Stimulated activated CD4-positive, alpha-beta T cell treated with anti-CD3 and anti-CD28 coated beads, Interleukin-15, amount 100 ng/mL, for 1 hour (primary cell): ENCODE results near the gene GGACT.
"Not testable (repeated sequence)": the region's sequence is repeated elsewhere in the genome, so short reads cannot be mapped to it uniquely, and the experiment has no call there.

Source experiments
- DNase-seq, 2 donors: peaks; one replicate each; pipeline ENCODE4 v3.0.0-alpha.2; 2020; ENCODE audit warnings: low read depth in 1 of 2, low spot score in 1 of 2

GGACT gene

DNA sequence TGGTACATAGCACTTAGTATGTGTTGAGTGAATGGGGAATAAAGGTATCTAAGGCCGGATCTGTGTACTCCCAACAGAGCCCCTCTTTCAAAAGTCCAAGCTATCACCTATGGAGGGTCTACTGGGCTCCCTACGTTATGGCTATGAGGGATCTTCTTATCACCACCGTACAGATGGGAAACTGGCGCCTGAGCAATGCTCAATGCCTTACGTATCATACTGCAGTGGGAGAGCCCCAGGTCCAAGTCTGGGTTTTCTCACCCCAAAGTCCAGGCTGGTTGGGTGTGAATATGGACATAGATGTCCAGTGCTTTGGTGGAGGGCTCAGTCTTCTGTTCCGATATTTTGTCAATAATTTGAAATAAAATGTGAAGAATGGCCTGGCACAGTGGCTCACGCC lies 13.1 kb upstream of the GGACT start:
- DNase-seq: no peak

DNA sequence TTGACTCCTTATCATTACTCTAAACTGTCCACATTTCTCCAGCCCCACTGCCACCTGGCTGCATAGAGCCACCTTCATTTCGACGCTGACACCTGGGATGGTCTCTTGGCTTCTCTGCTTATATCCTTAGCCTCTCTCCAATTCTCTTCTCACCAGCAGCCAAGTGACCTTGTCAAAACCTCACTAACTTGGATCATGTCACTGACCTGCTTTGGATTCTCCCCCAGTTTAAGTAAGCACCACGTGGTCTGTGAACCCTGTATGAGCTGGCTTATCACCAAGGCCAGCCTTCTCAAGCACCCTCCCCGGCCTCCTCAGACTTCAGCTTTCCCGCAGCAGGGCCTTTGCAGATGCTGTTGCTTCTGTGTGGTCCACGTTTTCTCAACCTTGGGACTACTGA lies 12.3 kb upstream of the GGACT start:
- DNase-seq: no peak

DNA sequence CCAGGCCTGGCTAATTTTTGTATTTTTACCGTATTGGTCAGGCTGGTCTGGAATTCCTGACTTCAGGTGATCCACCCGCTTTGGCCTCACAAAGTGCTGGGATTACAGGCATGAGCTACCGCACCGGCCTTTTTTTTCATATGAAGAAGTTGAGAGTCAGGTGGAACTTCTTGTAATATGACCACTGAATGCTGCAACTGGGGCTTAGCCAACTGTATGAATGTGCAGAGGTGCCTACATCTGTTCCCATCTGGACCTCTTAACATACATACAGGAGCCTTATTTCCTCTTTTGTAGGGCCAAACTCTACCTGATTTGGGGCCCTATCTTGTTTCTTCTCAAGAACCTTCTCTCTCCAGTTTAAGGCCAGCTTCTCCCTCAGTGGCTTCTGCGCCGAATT lies 11.9 kb upstream of the GGACT start:
- no peak for DNase-seq

DNA sequence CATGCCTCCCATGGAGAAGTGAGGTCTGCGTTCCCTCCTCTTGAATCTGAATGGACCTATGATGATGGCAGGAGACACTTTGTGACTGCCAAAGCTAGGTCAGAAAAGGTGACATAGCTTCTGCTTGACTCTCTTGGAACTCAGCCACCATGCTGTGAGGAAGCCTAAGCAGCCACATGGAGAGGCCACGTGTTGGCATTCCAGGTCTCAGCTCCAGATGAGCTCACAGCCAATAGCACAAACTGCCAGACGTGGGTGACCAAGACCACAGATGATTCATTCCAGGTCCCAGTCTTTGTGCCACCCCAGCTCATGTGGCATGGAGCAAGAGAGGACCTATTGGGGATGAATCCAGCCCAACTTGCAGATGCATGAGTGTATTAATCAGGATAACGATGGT lies 8.7 kb upstream of the GGACT start:
- DNase-seq: no peak

DNA sequence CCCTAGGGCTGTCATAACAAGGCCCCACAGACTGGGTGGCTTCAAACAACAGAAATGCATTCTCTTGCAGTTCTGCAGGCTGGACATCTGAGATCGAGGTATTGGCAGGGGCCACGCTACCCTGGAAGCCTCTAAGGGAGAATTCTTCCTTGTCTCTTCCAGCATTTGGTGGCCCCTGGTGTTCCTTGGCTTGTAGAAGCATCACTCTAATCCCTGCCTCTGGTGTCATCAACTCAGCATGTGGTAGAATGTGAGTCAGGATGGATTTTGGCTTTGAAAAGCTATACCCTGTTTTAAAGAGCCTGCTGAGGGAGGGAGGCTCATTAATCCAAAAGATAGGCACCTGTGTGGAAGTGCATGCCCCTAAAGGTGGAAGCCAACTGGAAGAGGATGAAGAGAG lies 7.9 kb upstream of the GGACT start:
- no peak for DNase-seq

DNA sequence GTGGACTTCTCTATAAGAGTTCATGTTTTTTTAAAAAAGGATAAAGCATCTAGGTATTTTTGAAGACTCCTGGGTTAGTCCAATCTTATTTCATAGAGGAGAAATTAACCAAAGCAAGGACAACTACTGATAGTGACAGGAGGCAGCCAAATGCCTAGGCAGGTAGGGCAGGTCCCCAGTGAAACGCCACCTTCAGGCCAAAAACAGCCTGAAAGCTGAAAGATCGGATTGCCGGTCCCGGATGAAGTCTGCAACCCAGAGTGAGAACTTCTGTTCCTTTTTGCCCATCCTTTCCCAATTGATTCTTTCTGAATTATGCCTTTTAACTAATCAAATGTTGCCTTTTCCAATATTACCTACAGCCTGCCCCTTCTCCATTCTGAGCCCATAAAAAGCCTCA lies 6.1 kb upstream of the GGACT start:
- no peak for DNase-seq

DNA sequence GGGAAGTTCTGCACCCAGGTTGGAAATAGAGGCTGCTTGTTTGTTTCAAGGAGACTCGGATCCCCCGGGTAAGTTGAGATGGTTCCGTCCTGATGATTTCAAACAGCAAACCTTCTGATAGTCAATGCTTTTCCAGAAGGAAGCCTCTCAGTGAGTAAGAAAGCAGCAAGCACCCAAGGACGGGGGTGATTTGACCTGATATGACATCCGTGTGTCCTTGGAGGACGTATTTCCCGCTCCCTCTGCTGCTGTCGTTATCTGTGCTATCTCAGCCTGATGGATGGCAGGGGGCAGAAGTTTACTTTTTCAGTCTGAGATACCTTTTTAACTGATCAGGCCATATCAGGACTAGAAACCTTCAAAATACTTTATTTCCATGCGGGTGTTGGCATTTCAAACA lies 5.7 kb upstream of the GGACT start:
- DNase-seq: no peak

DNA sequence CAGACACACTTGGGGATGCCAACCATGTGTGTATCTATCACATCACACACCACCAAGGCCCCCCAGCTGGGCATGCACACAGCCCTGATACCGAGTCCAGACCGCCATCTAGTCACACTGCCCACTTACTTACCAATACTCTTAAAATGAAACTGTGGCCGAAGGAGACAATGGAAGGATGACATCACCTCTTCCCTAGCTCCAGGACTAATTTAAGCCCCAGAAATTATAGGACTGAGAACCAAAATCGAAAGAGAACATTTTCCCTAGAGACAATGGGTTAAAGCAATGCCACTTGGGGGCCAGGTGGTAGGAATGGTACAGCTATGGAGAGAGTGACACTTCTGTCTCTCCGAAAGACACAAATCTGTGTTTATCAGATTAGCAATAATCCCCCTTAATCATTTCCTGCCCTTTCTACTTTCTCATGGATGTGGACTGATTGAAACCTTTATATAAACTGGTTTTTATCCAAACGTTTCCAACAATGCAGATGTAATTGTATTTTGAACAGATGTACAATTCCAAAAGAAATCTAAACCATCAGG lies 663 bp upstream of the GGACT start:
- DNase-seq: no peak

DNA sequence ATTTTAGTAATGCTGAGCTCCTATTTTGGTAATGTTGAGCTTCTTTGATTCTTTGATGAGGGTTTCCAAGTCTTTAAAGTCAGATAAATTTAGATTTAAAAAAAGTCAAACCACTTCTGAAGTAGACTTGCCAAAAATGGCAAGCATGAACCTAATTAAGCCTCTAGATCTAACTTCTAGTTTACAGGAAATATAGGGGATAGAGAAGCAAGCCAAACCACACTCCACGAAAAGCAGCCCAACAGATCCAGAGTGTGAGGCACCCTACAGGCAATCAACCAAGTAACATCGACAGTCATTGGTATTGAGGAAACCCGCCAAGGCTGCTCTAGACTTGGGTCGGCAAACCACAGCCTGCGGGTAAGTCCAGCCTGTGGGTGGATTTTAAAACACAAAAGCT lies 3.7 kb downstream of the GGACT start:
- DNase-seq: no peak

DNA sequence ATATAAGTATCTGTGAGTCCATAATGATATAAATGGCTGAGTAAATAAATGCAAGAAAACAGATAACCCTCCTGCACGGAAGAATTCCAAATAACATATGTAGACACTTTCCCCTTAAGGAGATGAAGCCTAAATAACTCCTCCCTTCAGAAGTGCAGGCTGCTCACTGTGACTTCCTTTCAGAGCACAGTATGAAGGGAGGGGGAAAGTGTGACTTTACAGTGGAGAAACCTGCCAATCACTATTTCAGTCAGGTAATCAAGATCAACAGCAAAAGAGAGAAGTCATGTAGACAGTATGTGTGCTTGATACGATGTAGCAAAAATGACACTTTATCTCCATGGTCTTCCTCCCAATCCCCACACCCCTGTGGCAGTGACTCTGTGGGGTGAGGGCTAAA lies 7.1 kb downstream of the GGACT start:
- DNase-seq: no peak

DNA sequence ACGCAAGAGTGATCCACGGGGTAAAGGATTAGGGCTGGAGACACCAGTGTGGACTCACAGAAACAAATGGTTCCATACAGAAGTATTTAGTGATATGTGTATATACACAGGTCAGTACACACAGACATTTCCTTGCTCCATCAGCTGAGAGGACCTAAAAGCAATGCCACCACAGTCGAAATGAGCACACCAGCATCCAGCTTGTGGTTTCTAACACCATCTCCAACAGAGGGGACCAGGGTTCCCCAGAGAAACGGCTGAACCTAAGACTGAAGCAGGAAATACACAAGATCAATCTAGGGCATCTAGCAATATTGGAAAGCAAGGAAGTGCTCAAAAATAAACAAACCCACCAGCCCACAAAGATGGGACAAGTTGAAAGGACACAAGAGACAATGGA lies 7.6 kb downstream of the GGACT start:
- DNase-seq: no peak

DNA sequence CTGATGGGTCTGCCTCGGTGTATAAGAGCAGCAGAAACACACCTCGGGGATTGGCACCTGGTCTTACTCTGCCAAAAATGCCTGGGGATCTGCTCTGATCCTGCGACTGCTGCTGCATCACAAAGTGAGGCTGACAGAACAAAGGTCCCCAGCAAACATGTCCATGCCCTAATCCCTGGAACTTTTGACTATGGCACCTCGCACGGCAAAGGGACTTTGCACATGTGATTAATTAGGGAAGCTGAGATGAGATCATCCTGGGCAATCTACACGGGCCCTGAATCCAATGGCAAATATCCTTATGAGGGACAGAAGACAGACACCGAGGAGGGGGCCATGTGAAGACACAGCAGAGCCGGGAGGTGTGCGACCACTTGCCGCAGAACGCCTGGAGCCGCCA lies 8.5 kb downstream of the GGACT start:
- DNase-seq: no peak

DNA sequence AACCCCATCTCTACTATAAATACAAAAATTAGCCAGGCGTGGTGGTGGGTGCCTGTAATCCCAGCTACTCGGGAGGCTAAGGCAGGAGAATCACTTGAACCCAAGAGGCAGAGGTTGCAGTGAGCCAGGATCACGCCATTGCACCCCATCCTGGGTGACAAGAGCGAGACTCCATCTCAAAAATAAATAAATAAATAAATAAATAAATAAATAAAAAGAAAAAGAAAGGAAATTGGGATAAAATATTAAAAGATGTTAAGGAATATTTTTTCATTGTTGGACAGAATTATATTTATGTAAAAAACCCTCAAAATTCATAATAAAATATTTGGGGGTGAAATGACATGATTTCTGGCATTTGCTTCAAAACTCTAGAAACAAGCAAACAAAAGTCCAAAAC lies 11.3 kb downstream of the GGACT start:
- not testable (repeated sequence) for DNase-seq

DNA sequence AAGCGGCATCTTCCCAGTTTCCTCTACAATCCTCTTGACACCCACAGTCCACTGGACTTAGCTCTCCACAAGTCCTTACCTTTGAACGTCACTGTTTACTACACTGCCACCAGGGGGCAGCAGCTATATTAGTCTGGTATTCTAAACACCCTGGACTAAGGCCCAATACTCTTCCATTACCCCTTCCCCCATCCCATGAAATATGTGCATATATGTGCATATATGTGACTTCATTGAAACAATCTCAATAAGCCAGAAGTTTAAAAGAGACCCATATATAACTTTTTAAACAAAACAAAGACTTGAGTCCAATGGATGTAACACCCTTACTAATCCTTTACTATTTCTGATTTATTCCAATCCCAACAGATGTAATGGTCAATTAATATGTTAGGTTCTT lies 15.5 kb downstream of the GGACT start:
- DNase-seq: peak; percentile 49 to 56

DNA sequence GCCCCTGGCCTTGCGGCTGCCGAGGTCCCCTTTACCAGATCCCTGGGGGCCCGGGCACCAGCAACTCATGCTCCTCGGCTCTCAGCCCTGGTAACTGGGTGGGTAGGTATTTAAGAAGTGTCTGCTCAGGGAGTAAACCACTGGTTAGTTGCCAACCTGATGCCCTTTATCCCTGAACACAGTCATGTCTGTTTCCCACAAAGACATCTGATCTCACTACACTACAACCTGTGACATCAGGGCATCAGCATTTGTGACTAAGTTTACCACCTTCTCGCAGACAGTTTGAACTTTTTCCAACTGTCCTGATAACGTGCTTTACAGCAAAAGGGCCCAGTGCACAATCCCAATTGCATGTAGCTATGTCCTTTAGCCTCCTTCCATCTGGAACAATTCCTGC lies 22.0 kb downstream of the GGACT start:
- DNase-seq: no peak

DNA sequence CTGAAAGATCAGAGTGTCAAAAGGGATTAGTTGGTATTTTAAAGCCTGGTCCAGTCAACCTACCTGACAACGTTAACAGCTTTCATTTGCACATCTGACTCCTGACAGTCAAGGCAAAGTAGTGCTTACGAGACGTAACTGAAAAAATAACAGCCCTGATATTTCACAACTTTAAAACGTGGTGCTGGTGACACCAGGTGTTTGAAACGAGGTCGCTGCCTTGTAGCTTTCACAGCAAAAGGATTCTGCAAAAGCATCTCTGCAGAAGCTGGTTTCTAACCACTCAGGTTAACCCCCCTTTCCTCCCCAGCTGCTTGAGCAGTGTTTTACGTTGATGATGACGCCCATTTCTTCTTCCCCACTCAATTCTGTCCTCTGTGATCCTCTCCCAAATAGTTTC lies 23.3 kb downstream of the GGACT start:
- DNase-seq: no peak

DNA sequence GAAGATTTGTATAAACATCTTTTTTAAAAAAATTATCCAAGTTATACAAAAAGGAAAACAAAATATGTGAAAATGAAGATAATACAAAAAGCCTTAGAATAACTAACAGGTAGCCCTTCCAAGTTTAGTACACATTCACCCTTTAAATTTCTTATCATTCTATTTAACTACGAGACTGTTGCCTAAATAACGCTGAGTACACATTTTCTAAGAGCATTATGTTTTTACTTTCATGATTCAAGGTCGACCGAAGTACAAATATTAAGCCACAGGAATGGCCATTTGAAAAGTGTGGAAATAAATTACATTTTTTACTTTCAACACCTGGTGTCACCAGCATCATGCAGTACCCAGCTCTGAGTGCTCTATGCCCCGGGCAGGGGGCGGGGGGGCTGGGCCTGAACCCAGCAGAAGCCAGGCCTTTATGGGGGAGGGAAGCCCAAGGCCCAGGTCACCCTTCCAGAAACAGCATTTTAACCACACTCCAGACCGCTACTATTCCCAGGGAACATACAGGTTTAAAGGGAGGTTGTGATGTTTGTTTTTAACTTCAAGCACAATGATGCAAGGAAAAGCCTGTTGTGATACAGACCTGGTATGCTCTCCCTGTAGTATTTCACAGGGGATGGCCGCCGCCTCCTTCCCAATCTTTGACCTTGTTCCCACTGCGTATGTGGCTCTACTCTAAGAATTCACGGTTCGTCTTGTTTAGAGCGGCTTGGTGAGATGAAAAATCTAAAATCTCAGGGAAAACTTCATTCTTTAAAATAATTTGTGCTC lies 24.0 kb downstream of the GGACT start:
- no peak for DNase-seq

DNA sequence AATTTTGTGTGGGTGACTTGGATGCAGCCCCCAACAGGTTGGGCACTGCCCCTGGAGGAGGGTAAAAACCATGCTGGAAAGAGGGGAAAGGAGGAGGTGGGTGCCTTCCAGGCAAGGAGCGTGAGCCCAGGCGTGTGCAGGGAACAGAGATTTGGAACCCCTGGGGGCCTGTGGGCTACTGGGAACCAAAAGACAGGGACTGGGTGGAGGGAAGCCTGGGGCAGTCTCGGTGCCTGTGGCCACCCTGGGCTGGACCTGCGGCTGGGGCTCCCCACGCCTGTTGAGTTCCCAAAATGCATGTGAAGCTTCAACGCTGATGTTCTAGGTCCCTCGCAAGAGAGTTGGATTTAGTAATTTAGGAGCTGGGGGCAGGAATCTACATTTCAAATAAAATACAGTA lies 24.8 kb downstream of the GGACT start:
- DNase-seq: no peak

DNA sequence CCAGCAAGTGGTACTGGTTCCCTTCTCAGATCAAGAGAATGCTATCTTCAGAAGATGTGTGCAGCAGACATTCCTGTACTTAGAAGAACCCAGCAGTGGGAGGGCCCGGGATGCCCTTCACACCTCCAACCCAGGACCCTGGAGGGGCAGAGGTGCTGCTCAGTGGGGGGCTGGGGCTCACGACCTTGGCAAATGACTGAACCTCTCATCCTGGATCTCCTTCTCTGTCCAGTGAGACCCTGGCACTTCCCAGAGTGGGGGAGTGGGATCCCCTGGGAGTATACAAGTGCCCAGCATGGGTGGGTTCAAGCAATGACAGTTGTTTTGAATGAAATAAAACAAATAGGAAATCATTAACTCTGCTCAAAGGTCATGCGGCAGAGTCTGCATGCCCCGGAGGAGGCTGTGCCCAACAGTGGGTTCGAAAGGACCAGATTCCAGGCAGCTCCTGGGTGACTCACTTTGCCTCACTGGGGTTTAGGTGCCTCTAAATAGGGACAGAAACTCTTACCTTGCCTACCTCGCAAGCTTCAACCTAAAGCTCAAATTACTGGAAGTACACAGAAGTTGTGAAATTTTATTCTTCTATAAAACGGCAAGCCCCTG lies 26.9 kb downstream of the GGACT start:
- no peak for DNase-seq

DNA sequence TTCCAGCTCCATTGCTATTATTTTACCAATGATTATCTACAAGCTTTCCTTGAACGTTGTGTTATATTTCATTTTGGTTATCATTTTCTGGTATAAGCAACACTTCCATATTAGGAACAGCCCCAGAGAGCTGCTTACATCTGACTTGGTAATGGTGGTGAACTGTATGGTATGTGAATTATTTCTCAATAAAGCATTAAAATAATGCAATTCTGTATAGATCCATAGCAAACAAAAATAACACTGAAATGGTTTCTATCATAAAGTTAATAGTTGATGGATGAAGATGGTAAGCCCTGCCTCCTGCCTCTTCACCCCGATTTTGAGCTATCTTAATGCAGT lies 27.5 kb downstream of the GGACT start:
- no peak for DNase-seq

DNA sequence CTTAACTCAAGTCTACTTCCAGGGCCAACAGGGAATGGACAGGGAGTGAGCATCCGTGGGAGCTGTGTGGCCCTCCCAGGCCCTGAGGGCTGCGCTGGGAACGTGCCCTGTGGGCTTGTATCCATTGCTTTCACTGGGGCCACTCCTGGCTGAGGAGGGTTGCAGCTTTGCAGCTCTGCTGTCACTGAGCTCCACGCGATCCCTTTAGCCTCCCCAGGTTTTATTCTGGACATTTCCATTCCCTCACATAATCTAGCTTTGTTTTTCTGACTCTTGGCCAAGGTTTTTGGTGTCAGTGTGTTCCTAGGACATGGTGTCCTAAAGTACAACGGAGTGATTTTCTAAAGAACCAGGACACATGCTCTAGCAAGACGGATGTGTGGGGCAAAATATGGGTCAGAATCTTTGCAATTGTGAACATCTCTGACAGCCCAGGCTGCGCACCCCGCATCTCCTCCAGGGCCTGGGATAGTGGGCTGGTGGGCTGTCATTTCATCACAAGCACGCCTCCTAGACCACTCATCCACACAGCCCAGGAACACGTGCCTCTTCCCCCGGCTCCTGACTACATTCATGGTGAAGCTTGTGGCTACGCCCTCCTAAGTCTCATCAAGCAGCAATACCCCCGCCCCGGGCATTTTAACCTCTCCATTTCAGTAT lies 28.0 kb downstream of the GGACT start:
- no peak for DNase-seq

DNA sequence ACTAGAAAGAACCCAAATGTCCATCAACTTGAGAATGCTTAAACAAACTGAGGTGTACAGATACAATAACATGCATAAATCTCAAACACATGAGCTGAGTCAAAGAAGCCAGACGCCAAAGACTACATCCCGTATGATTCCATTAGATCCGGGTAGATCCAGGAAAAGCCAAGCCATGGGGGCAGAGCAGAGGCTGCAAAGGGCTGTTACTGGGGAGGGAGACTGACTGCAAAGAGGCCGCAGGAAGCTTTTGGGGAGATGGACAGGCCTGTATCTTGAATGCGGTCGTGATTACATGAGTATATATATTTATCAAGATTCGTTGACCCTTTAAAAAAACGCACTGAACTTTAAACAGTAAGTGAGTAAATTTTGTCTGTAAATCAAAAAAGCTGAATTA lies 28.7 kb downstream of the GGACT start:
- no peak for DNase-seq

DNA sequence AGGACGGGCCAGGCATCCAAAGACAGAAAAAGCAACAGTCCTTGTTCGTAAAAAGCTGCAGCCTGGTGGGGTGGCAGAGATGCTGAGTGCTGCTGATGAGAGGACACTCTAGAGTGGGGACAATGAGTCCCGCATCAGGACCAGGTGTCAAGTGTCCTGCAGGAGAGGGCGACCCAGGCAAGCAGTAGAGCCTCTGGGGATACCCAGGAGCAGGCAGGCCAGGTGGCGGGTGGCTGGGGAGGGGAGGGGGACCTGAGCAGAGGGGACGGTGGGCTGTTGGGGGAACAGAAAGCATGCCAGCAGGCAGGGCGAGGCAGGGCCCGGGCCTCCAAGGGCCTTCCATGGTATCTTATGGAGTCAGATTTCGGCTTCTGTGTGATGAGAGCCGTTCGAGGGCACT lies 35.8 kb downstream of the GGACT start:
- no peak for DNase-seq
